Natural killer cell (primary cell): Measurements from ENCODE around the gene CLDN24. TPM values are rescaled to one million over a fixed set of nuclear protein-coding genes. Genes with fewer than 3 reads are reported as not detected.
A peak's percentile ranks its signal among the peaks of the same experiment; 100 is the strongest.

Experiments
- ATAC-seq, 3 donors: fragments of 150-1000 bp in 2 of 3; fragments of 200-7000 bp in 1 of 3; cut with Tn5 transposase; 1 replicate in 1 of 3; 2 replicates in 2 of 3; pipeline ENCODE4 v1.10.0; 2021; ENCODE audit warnings: mild to moderate bottlenecking in 2 of 3, moderate library complexity in 2 of 3
- DNase-seq, 2 donors: peaks; one replicate each; pipeline versions ENCODE4 v3.0.0 to v3.0.0-alpha.2; 2013 to 2021; ENCODE audit warnings: mixed read lengths in 1 of 2
- H3K27ac ChIP-seq: one replicate; pipeline ENCODE4 v1.5.1; 2013; ENCODE audit warnings: mild to moderate bottlenecking, low read length
- H3K27me3 ChIP-seq: one replicate; pipeline ENCODE4 v1.6.1; 2013; ENCODE audit warnings: low read length; ENCODE audit not compliant: control insufficient read depth, insufficient read depth
- H3K36me3 ChIP-seq: one replicate; pipeline ENCODE4 v1.6.1; 2013; ENCODE audit warnings: low read length; ENCODE audit not compliant: control insufficient read depth, insufficient read depth
- H3K4me1 ChIP-seq: one replicate; pipeline ENCODE4 v1.6.1; 2013; ENCODE audit warnings: low read length; ENCODE audit not compliant: control insufficient read depth, insufficient read depth
- H3K4me3 ChIP-seq: one replicate; pipeline ENCODE4 v1.5.1; 2013; ENCODE audit warnings: low read length
- H3K9me3 ChIP-seq: one replicate; pipeline ENCODE4 v1.6.1; 2013; ENCODE audit warnings: low read length; ENCODE audit not compliant: control insufficient read depth, insufficient read depth
- H3K27ac Mint-ChIP-seq, 2 donors: one replicate each; pipeline ENCODE4 v1.8.0; 2022; ENCODE audit warnings: mild to moderate bottlenecking in 2 of 2, mixed read lengths in 2 of 2, moderate library complexity in 1 of 2
- H3K27me3 Mint-ChIP-seq, 2 donors: one replicate each; pipeline ENCODE4 v1.8.0; 2022; ENCODE audit warnings: low read depth in 2 of 2, mixed read lengths in 2 of 2
- H3K36me3 Mint-ChIP-seq: one replicate; pipeline ENCODE4 v1.8.0; 2022; ENCODE audit warnings: mixed read lengths
- H3K4me1 Mint-ChIP-seq, 2 donors: one replicate each; pipeline ENCODE4 v1.8.0; 2022; ENCODE audit warnings: mixed read lengths in 2 of 2
- H3K4me3 Mint-ChIP-seq: one replicate; pipeline ENCODE4 v1.8.0; 2022; ENCODE audit warnings: mild to moderate bottlenecking, moderate library complexity, mixed read lengths
- H3K9me3 Mint-ChIP-seq, 2 donors: one replicate each; pipeline ENCODE4 v1.8.0; 2022; ENCODE audit warnings: mixed read lengths in 2 of 2
- WGBS: methylation state at CpG from one replicate; pipeline ENCODE4 v1.1.7; 2013; ENCODE audit warnings: missing lambda C conversion rate; ENCODE audit not compliant: insufficient coverage; 5-methylcytosine and 5-hydroxymethylcytosine counted together
- intact Hi-C: fragments of 100-400 bp; cut with micrococcal nuclease; formaldehyde crosslinking; loops from one replicate; pipeline ENCODE4 v1.14.2; 2022
- total RNA-seq, 4 donors: library from RNA; stranded (reverse); fragments of 120-200 nt in 1 of 4; gene quantifications; one replicate each; pipeline versions ENCODE4 v1.2.3 to v1.2.4, GENCODE V29; 2013 to 2022
- TF ChIP-seq, protein P1 (sequence below): fragments of 200-600 bp; IDR thresholded peaks from one replicate; pipeline ENCODE4 v1.8.0; 2022; ENCODE audit warnings: antibody characterized with exemption

CLDN24 gene
- total RNA-seq, 3 donors from 2014 or later (not counting 1 experiment from before 2014, with no cell fraction given): 1.3 TPM; not detected in 2

DNA sequence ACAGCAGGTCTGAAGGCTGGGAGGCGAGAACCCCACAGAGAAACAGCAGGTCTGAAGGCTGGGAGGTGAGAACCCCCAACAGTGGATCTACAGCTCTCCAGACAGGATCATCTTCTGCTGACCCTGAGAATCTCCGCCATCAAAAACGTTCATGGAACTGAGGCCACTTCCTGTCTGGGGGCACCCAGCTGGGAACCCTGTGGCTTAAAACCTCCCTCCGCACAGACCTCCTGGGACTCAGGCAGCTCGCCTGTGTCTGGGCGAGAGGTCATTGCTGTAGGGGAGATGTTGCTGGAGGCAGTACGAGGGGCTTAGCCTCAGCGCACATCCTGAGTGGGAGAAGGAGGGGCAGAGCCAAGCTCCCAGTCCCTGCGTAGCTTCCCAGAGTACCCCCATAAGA, 15.1 kb upstream of the CLDN24 start:
- H3K9me3 ChIP-seq: no peaks in the 10 kb centered on the region
- DNase-seq (no peak), ATAC-seq (peak in 2 of 3 donors; percentile 23 to 60)
- Mint-ChIP-seq H3K4me1 (peaks cover 7 to 24% of the 10 kb centered on the region in 2 donors), H3K36me3 (no peaks in the 10 kb centered on the region), H3K4me3 (no peak overlapping the region), H3K9me3 (no peaks in the 10 kb centered on the region), H3K27me3 (peaks cover 13 to 16% of the 10 kb centered on the region in 2 donors), H3K27ac (peak overlapping the region in 1 of 2 donors; percentile 63)
- TF ChIP-seq, protein P1, sequence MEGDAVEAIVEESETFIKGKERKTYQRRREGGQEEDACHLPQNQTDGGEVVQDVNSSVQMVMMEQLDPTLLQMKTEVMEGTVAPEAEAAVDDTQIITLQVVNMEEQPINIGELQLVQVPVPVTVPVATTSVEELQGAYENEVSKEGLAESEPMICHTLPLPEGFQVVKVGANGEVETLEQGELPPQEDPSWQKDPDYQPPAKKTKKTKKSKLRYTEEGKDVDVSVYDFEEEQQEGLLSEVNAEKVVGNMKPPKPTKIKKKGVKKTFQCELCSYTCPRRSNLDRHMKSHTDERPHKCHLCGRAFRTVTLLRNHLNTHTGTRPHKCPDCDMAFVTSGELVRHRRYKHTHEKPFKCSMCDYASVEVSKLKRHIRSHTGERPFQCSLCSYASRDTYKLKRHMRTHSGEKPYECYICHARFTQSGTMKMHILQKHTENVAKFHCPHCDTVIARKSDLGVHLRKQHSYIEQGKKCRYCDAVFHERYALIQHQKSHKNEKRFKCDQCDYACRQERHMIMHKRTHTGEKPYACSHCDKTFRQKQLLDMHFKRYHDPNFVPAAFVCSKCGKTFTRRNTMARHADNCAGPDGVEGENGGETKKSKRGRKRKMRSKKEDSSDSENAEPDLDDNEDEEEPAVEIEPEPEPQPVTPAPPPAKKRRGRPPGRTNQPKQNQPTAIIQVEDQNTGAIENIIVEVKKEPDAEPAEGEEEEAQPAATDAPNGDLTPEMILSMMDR: no peak
- intact Hi-C loops: no loop called here
- H3K4me3 ChIP-seq: no peak overlapping the region
- no peaks in the 10 kb centered on the region for H3K36me3 ChIP-seq
- H3K27ac ChIP-seq: no peak overlapping the region
- peaks cover 19% of the 10 kb centered on the region for H3K4me1 ChIP-seq
- WGBS: 69% methylated on average over 7 of the region's 9 CpGs
- peaks cover under 1% of the 10 kb centered on the region for H3K27me3 ChIP-seq

DNA sequence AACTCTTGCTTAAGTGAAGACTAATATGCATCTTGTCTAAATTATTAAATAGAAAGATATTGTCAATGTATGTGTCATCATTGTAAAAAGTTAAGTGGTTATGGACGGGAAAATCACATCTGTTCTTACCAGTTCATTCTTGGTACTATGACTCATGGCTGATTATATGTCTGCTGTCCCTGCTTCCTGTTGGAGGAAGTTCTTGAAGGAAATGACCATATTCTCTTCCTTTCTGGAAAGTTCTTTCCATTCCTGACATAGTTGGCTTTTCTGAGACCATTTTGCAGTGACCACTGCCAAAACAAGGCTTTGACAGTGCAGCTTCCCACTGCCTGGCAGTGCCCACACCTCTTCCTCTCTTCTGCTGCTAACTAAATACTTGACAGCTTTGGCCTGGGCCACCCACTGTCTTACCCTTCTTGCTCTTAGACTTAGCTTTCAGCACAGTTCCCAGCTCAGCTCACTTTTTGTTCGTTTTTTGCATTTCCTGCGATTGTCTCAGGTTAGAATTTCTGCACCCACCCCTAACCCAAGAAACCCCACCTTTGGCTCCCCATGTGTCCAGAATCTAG, 13.2 kb upstream of the CLDN24 start:
- intact Hi-C loops: no loop called here
- peaks cover 7 to 24% of the 10 kb centered on the region in 2 donors for H3K4me1 Mint-ChIP-seq
- TF ChIP-seq, protein P1: no peak
- no peaks in the 10 kb centered on the region for H3K9me3 ChIP-seq
- no peaks in the 10 kb centered on the region for H3K36me3 ChIP-seq
- peak overlapping the region in 1 of 2 donors; percentile 53 for H3K27ac Mint-ChIP-seq
- no peak overlapping the region for H3K4me3 ChIP-seq
- H3K27me3 Mint-ChIP-seq: peaks cover 21 to 27% of the 10 kb centered on the region in 2 donors
- H3K4me3 Mint-ChIP-seq: peak overlapping the region; percentile 40
- no peaks in the 10 kb centered on the region for H3K36me3 Mint-ChIP-seq
- ATAC-seq (peak in 2 of 3 donors; percentile 38 to 53), DNase-seq (no peak)
- H3K4me1 ChIP-seq: peaks cover 18% of the 10 kb centered on the region
- H3K27ac ChIP-seq: no peak overlapping the region
- WGBS: 49% methylated on average over 3 of the region's 3 CpGs
- H3K9me3 Mint-ChIP-seq: no peaks in the 10 kb centered on the region
- H3K27me3 ChIP-seq: peaks cover 2% of the 10 kb centered on the region

DNA sequence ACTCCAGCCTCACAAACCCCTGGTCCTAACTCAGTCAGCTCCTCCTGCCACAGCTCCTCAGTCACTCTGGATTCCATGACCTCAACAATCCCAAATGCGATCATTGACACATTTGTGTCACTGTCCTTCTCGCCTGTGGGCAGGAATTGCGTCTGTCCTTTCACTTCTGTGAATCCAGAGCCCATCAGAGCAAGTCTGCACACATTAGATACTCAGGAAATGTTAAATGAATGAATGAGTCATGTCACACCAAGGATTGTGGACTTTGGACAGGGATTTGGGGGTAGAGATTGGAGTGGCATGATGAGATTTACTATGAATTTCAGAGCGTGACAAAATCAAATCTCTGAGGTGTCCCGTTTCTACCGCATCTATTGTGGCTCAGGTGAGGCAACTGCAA, 11.8 kb upstream of the CLDN24 start:
- Histone ChIP-seq H3K27ac (no peak overlapping the region), H3K4me3 (no peak overlapping the region), H3K27me3 (peaks cover 2% of the 10 kb centered on the region), H3K9me3 (no peaks in the 10 kb centered on the region), H3K4me1 (peaks cover 18% of the 10 kb centered on the region), H3K36me3 (no peaks in the 10 kb centered on the region)
- WGBS: 88% methylated on average over 4 of the region's 6 CpGs
- peak overlapping the region in 1 of 2 donors; percentile 11 for H3K27ac Mint-ChIP-seq
- H3K9me3 Mint-ChIP-seq: no peaks in the 10 kb centered on the region
- H3K4me3 Mint-ChIP-seq: no peak overlapping the region
- no peaks in the 10 kb centered on the region for H3K36me3 Mint-ChIP-seq
- ATAC-seq (no peak), DNase-seq (no peak)
- intact Hi-C loops: no loop called here
- H3K4me1 Mint-ChIP-seq: peaks cover 7 to 24% of the 10 kb centered on the region in 2 donors
- peaks cover 22 to 37% of the 10 kb centered on the region in 2 donors for H3K27me3 Mint-ChIP-seq
- TF ChIP-seq, protein P1: no peak

DNA sequence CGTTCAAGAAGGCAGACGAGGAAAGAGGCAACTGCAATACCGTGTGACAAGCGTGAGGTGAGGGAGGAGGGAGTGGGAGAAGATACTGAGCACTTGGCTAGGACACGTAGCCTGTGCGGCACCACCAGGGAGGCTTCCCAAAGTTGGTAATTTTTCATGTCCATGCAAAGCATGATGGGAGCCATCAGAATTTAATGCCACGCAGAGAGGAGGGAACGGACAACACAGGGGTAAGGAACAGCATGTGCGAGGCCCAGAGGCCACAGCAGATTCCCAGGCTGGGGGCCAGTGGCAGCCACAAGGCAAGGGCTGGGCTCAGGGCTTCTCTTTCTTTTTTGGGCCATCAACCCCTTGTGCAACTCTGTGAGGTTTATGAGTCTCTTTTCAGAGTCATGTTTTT, 11.0 kb upstream of the CLDN24 start:
- Mint-ChIP-seq H3K27me3 (peaks cover 22 to 45% of the 10 kb centered on the region in 2 donors), H3K9me3 (no peaks in the 10 kb centered on the region), H3K36me3 (no peaks in the 10 kb centered on the region), H3K27ac (no peak overlapping the region), H3K4me1 (peaks cover 7 to 24% of the 10 kb centered on the region in 2 donors), H3K4me3 (no peak overlapping the region)
- no peaks in the 10 kb centered on the region for H3K9me3 ChIP-seq
- ATAC-seq (no peak), DNase-seq (no peak)
- peaks cover 2% of the 10 kb centered on the region for H3K27me3 ChIP-seq
- H3K27ac ChIP-seq: no peak overlapping the region
- TF ChIP-seq, protein P1: no peak
- H3K36me3 ChIP-seq: no peaks in the 10 kb centered on the region
- peaks cover 18% of the 10 kb centered on the region for H3K4me1 ChIP-seq
- WGBS: 94% methylated on average over 9 of the region's 9 CpGs
- intact Hi-C loops: no loop called here
- no peak overlapping the region for H3K4me3 ChIP-seq
